Esophagus squamous epithelium (tissue), 5 donors: ENCODE measurements around the gene CLVS2. TPM values are rescaled to one million over a fixed set of nuclear protein-coding genes. Genes with fewer than 3 reads are reported as not detected.

ENCODE experiments used
- DNase-seq: peaks from one replicate; lab custom pipeline; 2025; lab: John Stamatoyannopoulos, UW
- H3K27ac ChIP-seq, 4 donors: fragments of 200-600 bp; sonication (generic); one replicate each; pipeline ENCODE4 v1.5.1; 2016 to 2019; ENCODE audit warnings: mild to moderate bottlenecking in 1 of 4
- H3K27me3 ChIP-seq, 4 donors: fragments of 200-600 bp; sonication (generic); 1 replicate in 3 of 4; 2 replicates in 1 of 4; pipeline versions ENCODE4 v1.5.1 to v1.6.0; 2017 to 2021; ENCODE audit warnings: antibody characterized with exemption in 1 of 4
- H3K36me3 ChIP-seq, 3 donors: fragments of 200-600 bp; sonication (generic); one replicate each; pipeline ENCODE4 v1.5.1; 2016 to 2019
- H3K4me1 ChIP-seq, 3 donors: fragments of 200-600 bp; sonication (generic); one replicate each; pipeline ENCODE4 v1.5.1; 2017 to 2019
- H3K4me3 ChIP-seq, 4 donors: fragments of 200-600 bp; sonication (generic); 1 replicate in 3 of 4; 2 replicates in 1 of 4; pipeline ENCODE4 v1.5.1; 2016 to 2019; ENCODE audit warnings: mild to moderate bottlenecking in 2 of 4, moderate library complexity in 1 of 4
- H3K9me3 ChIP-seq, 3 donors: fragments of 200-600 bp; sonication (generic); one replicate each; pipeline ENCODE4 v1.5.1; 2016 to 2019
- POLR2A ChIP-seq, 4 donors: fragments of 450-650 bp; IDR thresholded peaks; one replicate each; pipeline ENCODE4 v1.6.1; 2017; ENCODE audit warnings: antibody characterized with exemption in 4 of 4, mild to moderate bottlenecking in 4 of 4, moderate library complexity in 3 of 4
- WGBS, 2 donors: methylation state at CpG; one replicate each; pipeline ENCODE4 v1.1.5; 2018; 5-methylcytosine and 5-hydroxymethylcytosine counted together
- intact Hi-C: fragments of 100-400 bp; cut with DNase I; formaldehyde crosslinking; loops from one replicate; pipeline ENCODE4 v1.15.0; 2022
- total RNA-seq, 4 donors: library from RNA; depleted of rRNA; stranded (reverse); fragments of >200 nt; gene quantifications; one replicate each; pipeline ENCODE4 v1.1.0, GENCODE V29; 2016
- TF ChIP-seq, protein P1 (sequence below), 6 experiments: fragments of 450-650 bp in 4 of 6; fragments of 200-600 bp in 2 of 6; sonication (generic) in 2 of 6; IDR thresholded peaks; one replicate each; pipeline ENCODE4 v1.5.1; 2016 to 2019; ENCODE audit warnings: antibody characterized with exemption in 6 of 6, mild to moderate bottlenecking in 4 of 6, moderate library complexity in 4 of 6
- donor health status: DM: yes; HTN: yes; CAD: no.

CLVS2 gene
- total RNA-seq, 4 donors from 2014 or later: under 0.01 TPM; not detected in 3

DNA sequence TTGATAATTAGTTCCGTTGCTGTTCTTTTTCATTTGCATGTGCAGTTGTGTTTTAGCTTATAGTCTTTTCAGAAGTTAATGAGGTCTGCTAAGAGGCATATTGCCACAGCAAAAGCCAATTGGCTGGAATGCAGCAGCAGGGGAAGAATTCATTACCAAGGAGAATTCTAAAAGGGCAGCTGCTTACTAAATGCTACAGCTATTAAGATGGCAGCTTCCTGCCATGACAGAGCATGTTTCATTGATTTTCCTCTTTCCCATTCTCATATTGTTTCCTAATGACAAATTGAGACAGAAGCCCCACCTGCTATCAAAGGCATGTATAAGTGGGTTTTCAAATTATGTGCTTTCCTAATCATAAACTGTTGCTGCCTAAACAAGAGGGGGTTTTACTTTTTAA is 66.6 kb downstream of the CLVS2 start:
- Histone ChIP-seq H3K4me1 (no peaks in the 10 kb centered on the region), H3K4me3 (no peak overlapping the region), H3K9me3 (no peaks in the 10 kb centered on the region), H3K27ac (no peak overlapping the region), H3K27me3 (no peaks in the 10 kb centered on the region), H3K36me3 (no peaks in the 10 kb centered on the region)
- intact Hi-C loops: no loop called here
- WGBS, 2 donors: 50 to 65% methylated on average over 1 of the region's 1 CpG
- no peak for TF ChIP-seq POLR2A (IDR thresholded peaks at IDR 0.05)
- TF ChIP-seq, protein P1, sequence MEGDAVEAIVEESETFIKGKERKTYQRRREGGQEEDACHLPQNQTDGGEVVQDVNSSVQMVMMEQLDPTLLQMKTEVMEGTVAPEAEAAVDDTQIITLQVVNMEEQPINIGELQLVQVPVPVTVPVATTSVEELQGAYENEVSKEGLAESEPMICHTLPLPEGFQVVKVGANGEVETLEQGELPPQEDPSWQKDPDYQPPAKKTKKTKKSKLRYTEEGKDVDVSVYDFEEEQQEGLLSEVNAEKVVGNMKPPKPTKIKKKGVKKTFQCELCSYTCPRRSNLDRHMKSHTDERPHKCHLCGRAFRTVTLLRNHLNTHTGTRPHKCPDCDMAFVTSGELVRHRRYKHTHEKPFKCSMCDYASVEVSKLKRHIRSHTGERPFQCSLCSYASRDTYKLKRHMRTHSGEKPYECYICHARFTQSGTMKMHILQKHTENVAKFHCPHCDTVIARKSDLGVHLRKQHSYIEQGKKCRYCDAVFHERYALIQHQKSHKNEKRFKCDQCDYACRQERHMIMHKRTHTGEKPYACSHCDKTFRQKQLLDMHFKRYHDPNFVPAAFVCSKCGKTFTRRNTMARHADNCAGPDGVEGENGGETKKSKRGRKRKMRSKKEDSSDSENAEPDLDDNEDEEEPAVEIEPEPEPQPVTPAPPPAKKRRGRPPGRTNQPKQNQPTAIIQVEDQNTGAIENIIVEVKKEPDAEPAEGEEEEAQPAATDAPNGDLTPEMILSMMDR (IDR thresholded peaks at IDR 0.05): no peak
- DNase-seq: no peak

DNA sequence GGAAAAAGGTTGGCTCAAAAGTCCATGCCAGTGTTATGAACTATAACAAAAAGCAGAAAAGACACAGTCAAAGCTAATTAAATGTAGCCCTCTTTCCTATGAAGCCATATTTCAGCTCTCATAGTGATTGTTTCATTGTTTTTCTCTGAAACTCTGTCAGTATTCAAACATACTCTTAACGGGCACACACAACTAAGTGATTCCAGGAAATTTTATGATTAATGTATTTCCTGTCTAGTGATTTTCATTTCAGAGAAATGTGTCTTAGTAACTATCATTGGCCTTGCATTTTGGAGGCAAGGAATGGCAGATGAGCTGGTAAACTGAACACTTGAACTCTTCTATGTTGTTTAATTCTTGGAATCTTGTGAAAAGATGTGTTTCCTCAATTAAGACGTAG is 68.0 kb downstream of the CLVS2 start:
- 34 to 36% methylated on average over 2 of the region's 2 CpGs for WGBS, 2 donors
- intact Hi-C loops: no loop called here

DNA sequence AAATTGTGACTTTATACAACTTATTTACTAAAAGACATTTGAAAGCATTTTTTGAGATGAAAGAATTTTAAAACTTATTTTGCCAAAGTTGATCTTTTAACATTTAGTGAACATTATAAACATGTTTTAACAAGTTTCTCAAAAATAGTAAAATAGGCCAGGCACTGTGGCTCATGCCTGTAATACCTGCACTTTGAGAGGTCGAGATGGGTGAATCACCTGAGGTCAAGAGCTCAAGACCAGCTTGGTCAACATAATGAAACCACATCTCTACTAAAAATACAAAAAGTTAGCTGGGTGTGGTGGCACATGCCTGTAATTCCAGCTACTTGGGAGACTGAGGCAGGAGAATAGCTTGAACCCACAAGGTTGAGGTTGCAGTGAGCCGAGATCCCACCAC is 78.6 kb downstream of the CLVS2 start:
- H3K36me3 ChIP-seq: no peaks in the 10 kb centered on the region
- H3K27ac ChIP-seq: no peak overlapping the region
- no peaks in the 10 kb centered on the region for H3K27me3 ChIP-seq
- intact Hi-C loops: no loop called here
- no peak for TF ChIP-seq POLR2A (IDR thresholded peaks at IDR 0.05)
- TF ChIP-seq, protein P1 (IDR thresholded peaks at IDR 0.05): no peak
- no peak overlapping the region for H3K4me3 ChIP-seq
- H3K4me1 ChIP-seq: no peaks in the 10 kb centered on the region
- no peaks in the 10 kb centered on the region for H3K9me3 ChIP-seq
- no peak for DNase-seq
- 69 to 71% methylated on average over 2 of the region's 2 CpGs for WGBS, 2 donors

More for the DNA sequence above, 68.0 kb downstream of the CLVS2 start:
- Histone ChIP-seq H3K27me3 (no peaks in the 10 kb centered on the region), H3K4me3 (no peak overlapping the region), H3K36me3 (no peaks in the 10 kb centered on the region), H3K9me3 (no peaks in the 10 kb centered on the region), H3K27ac (no peak overlapping the region), H3K4me1 (no peaks in the 10 kb centered on the region)
- no peak for DNase-seq
- TF ChIP-seq, protein P1 (IDR thresholded peaks at IDR 0.05): no peak
- no peak for TF ChIP-seq POLR2A (IDR thresholded peaks at IDR 0.05)

DNA sequence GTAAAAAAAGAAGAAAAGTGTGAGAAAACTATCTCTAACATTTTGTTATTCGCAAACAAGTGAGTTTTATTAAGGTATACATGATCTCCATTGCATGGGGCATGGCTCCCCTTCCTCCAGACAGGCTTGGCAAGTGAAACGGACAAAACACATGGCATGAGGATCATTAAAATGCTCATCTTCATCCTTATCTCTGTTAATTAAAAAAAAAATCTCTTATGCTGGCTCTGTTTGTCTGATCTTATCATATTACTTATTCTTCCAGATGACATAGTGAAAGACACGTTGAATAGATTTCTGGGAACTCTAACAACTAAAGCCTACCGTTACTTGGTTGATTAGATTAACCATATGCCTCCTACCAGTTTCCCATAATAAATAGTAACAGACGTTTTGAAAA is 89.4 kb downstream of the CLVS2 start:
- TF ChIP-seq, protein P1 (IDR thresholded peaks at IDR 0.05): no peak
- no peak for TF ChIP-seq POLR2A (IDR thresholded peaks at IDR 0.05)
- intact Hi-C loops: no loop called here
- H3K27ac ChIP-seq: no peak overlapping the region
- no peaks in the 10 kb centered on the region for H3K36me3 ChIP-seq
- H3K27me3 ChIP-seq: no peaks in the 10 kb centered on the region
- H3K4me3 ChIP-seq: no peak overlapping the region
- H3K4me1 ChIP-seq: no peaks in the 10 kb centered on the region
- no peaks in the 10 kb centered on the region for H3K9me3 ChIP-seq
- WGBS, 2 donors: 58 to 62% methylated on average over 5 of the region's 5 CpGs
- no peak for DNase-seq

DNA sequence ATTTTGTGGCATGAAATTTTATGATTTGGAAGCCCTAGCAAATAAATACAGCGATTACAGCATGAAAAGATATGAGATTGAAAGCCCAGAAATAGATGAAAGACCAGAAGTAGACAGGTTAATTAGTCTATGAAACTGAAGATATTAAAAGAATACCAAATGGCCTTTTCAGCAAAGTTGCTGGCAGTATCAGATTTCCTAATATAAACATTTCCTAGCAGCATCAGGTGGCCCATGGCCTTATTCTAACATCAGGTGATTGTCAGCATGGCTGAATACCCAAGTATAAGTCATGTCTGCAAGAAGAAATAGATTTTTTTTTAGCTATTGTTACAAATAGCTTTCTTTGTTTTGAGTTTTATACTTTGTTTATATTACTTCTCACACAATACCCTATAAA is 93.2 kb downstream of the CLVS2 start:
- H3K4me3 ChIP-seq: no peak overlapping the region
- 30 to 75% methylated on average over 1 of the region's 1 CpG for WGBS, 2 donors
- no peaks in the 10 kb centered on the region for H3K36me3 ChIP-seq
- TF ChIP-seq POLR2A (IDR thresholded peaks at IDR 0.05): no peak
- TF ChIP-seq, protein P1 (IDR thresholded peaks at IDR 0.05): no peak
- H3K27ac ChIP-seq: no peak overlapping the region
- intact Hi-C loops: no loop called here
- H3K4me1 ChIP-seq: no peaks in the 10 kb centered on the region
- H3K9me3 ChIP-seq: no peaks in the 10 kb centered on the region
- no peak for DNase-seq
- H3K27me3 ChIP-seq: no peaks in the 10 kb centered on the region
